ENCODE data around the gene EIF3M.

DNA sequence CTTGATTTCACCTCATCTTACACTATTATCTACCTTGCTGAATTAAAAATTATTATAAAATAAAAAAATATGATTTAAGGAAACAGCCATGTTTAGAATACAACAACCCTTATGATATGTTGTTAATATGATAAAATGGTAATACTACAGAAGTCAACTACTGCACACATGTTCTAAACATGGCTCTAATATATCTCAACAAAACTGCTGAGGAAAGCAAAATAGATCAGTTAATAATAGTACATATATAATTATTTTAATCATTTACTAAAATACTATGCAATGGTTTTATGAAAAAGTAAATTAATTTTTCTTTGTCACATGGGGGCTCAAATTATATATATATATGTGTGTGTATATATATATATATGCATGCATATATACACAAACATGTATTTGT lies 57.7 kb downstream of the EIF3M start:
- no peak for TF ChIP-seq CTCF (IDR thresholded peaks at IDR 0.05)
- TF ChIP-seq POLR2A (IDR thresholded peaks at IDR 0.05) = no peak
